Measurements from ENCODE around the gene METAP2.

Gene METAP2

DNA sequence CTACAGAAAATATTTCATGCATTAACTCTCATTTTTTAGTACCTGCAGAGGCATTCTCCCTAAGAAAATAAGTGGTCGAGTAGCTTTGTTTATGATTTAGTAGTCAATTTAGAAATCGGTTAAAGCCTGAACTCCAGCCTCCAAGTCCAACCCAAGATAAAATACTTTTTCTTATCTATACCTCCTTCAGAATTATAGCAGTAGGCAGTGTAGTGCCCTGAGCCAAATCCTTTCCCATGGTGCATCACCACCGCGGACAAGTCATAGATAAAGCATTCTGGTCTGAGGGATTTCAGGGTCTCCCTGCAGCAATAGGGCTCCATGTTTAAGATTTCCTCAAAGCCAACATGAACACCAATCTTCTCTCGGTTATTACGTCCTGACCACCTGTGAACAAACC, 46.9 kb downstream of the METAP2 start (continued):
- no peak for TF ChIP-seq ZSCAN23 (tag by site-specific recombination; IDR thresholded peaks at IDR 0.05)

DNA sequence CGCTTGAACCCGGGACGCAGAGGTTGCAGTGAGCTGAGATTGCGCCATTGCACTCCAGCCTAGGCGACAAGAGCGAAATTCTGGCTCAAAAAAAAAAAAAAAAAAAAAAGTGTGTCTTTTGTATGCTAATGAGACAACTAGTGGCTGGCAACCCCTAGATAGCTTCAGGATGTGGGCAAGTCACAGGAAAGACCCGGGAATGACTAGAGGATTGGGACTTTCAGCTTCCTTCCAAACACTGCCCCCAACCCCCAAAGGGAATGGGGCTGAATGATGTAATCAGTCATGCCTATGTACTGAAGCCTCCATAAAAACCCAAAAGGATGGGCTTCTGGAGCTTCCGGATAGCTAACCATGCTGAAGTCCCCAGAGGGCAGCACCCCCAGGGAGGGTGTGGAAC, 48.7 kb downstream of the METAP2 start:
- ChIA-PET CTCF (interaction anchor here (0.8 kb wide), 1 partner anchor 11 kb away, joined by 3 read pairs; no protein-coding TSS in a partner anchor), POLR2A (no interaction called here)
- Histone ChIP-seq H3K27ac (ENCODE audit: extremely low read depth, low read depth, low read length) (no peak overlapping the region), H3K4me1 (ENCODE audit: control insufficient read depth, insufficient read depth, low read length) (no peaks in the 10 kb centered on the region), H3K4me3 (ENCODE audit: low read depth, low read length) (no peak overlapping the region), H3K9me3 (ENCODE audit: control insufficient read depth, insufficient read depth, low read depth, low read length) (no peaks in the 10 kb centered on the region), H3K36me3 (ENCODE audit: control insufficient read depth in 2 of 2, insufficient read depth in 1 of 2, low read length in 2 of 2) (no peaks in the 10 kb centered on the region; a peak in 1 of 3 replicates)
- TF ChIP-seq ZNF140 (tag by site-specific recombination; IDR thresholded peaks at IDR 0.05) (no peak), ZNF426 (tag by site-specific recombination; IDR thresholded peaks at IDR 0.05) (no peak), WT1 (tag by site-specific recombination; IDR thresholded peaks at IDR 0.05) (no peak), ZEB2 (tag by site-specific recombination; IDR thresholded peaks at IDR 0.05) (no peak), ZNF132 (tag by site-specific recombination; IDR thresholded peaks at IDR 0.05; ENCODE audit: borderline replicate concordance) (no peak)
- TF ChIP-seq, protein P1, sequence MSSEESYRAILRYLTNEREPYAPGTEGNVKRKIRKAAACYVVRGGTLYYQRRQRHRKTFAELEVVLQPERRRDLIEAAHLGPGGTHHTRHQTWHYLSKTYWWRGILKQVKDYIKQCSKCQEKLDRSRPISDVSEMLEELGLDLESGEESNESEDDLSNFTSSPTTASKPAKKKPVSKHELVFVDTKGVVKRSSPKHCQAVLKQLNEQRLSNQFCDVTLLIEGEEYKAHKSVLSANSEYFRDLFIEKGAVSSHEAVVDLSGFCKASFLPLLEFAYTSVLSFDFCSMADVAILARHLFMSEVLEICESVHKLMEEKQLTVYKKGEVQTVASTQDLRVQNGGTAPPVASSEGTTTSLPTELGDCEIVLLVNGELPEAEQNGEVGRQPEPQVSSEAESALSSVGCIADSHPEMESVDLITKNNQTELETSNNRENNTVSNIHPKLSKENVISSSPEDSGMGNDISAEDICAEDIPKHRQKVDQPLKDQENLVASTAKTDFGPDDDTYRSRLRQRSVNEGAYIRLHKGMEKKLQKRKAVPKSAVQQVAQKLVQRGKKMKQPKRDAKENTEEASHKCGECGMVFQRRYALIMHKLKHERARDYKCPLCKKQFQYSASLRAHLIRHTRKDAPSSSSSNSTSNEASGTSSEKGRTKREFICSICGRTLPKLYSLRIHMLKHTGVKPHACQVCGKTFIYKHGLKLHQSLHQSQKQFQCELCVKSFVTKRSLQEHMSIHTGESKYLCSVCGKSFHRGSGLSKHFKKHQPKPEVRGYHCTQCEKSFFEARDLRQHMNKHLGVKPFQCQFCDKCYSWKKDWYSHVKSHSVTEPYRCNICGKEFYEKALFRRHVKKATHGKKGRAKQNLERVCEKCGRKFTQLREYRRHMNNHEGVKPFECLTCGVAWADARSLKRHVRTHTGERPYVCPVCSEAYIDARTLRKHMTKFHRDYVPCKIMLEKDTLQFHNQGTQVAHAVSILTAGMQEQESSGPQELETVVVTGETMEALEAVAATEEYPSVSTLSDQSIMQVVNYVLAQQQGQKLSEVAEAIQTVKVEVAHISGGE (tag by site-specific recombination; conservative IDR thresholded peaks at IDR 0.05; ENCODE audit: low read depth): no peak
- TF ChIP-seq, protein P2, sequence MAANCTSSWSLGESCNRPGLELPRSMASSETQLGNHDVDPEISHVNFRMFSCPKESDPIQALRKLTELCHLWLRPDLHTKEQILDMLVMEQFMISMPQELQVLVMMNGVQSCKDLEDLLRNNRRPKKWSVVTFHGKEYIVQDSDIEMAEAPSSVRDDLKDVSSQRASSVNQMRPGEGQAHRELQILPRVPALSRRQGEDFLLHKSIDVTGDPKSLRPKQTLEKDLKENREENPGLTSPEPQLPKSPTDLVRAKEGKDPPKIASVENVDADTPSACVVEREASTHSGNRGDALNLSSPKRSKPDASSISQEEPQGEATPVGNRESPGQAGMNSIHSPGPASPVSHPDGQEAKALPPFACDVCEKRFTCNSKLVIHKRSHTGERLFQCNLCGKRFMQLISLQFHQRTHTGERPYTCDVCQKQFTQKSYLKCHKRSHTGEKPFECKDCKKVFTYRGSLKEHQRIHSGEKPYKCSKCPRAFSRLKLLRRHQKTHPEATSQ (tag by site-specific recombination; IDR thresholded peaks at IDR 0.05): no peak

DNA sequence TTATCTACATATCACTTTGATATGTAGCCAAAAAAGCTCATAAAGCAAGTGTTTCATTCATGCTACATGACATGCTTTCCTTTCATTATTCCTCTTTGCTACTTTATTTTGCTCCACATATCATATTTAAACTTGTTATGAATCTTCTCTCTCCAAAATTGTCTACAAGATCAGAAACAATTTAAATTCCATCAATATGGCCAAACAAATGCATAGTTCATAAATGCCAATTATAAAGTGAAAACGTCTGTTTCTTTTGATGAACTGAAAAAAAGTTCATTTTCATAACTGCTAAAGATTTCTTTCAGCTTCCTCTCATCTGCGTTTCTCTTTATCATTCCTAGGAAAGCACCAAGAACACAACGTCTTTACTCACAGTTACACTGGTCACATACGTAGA, 54.5 kb downstream of the METAP2 start:
- Histone ChIP-seq H3K4me3 (ENCODE audit: low read depth, low read length) (no peak overlapping the region), H3K27ac (ENCODE audit: extremely low read depth, low read depth, low read length) (no peak overlapping the region), H3K36me3 (ENCODE audit: control insufficient read depth in 2 of 2, insufficient read depth in 1 of 2, low read length in 2 of 2) (no peaks in the 10 kb centered on the region; a peak in 1 of 3 replicates), H3K4me1 (ENCODE audit: control insufficient read depth, insufficient read depth, low read length) (no peaks in the 10 kb centered on the region), H3K9me3 (ENCODE audit: control insufficient read depth, insufficient read depth, low read depth, low read length) (no peaks in the 10 kb centered on the region)
- ChIA-PET CTCF (no interaction called here), POLR2A (no interaction called here)
- TF ChIP-seq, protein P3, sequence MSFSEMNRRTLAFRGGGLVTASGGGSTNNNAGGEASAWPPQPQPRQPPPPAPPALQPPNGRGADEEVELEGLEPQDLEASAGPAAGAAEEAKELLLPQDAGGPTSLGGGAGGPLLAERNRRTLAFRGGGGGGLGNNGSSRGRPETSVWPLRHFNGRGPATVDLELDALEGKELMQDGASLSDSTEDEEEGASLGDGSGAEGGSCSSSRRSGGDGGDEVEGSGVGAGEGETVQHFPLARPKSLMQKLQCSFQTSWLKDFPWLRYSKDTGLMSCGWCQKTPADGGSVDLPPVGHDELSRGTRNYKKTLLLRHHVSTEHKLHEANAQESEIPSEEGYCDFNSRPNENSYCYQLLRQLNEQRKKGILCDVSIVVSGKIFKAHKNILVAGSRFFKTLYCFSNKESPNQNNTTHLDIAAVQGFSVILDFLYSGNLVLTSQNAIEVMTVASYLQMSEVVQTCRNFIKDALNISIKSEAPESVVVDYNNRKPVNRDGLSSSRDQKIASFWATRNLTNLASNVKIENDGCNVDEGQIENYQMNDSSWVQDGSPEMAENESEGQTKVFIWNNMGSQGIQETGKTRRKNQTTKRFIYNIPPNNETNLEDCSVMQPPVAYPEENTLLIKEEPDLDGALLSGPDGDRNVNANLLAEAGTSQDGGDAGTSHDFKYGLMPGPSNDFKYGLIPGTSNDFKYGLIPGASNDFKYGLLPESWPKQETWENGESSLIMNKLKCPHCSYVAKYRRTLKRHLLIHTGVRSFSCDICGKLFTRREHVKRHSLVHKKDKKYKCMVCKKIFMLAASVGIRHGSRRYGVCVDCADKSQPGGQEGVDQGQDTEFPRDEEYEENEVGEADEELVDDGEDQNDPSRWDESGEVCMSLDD (tag by site-specific recombination; IDR thresholded peaks at IDR 0.05): no peak
- TF ChIP-seq ZNF121 (tag by site-specific recombination; IDR thresholded peaks at IDR 0.05) (no peak), ZFHX2 (tag by site-specific recombination; conservative IDR thresholded peaks at IDR 0.05) (no peak), ZNF747 (tag by site-specific recombination; IDR thresholded peaks at IDR 0.05) (no peak), ZNF350 (tag by site-specific recombination; IDR thresholded peaks at IDR 0.05) (no peak), TCF7L2 (IDR thresholded peaks at IDR 0.05; ENCODE audit: borderline replicate concordance, low read depth, low read length) (no peak), KLF9 (tag by site-specific recombination; IDR thresholded peaks at IDR 0.05; ENCODE audit: low read depth) (no peak), ZNF416 (tag by site-specific recombination; IDR thresholded peaks at IDR 0.05) (no peak), ZFP69B (tag by site-specific recombination; IDR thresholded peaks at IDR 0.05) (no peak), ZNF140 (tag by site-specific recombination; IDR thresholded peaks at IDR 0.05) (no peak), ZIC2 (tag by site-specific recombination; IDR thresholded peaks at IDR 0.05) (no peak)
- TF ChIP-seq, protein P4, sequence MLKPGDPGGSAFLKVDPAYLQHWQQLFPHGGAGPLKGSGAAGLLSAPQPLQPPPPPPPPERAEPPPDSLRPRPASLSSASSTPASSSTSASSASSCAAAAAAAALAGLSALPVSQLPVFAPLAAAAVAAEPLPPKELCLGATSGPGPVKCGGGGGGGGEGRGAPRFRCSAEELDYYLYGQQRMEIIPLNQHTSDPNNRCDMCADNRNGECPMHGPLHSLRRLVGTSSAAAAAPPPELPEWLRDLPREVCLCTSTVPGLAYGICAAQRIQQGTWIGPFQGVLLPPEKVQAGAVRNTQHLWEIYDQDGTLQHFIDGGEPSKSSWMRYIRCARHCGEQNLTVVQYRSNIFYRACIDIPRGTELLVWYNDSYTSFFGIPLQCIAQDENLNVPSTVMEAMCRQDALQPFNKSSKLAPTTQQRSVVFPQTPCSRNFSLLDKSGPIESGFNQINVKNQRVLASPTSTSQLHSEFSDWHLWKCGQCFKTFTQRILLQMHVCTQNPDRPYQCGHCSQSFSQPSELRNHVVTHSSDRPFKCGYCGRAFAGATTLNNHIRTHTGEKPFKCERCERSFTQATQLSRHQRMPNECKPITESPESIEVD (tag by site-specific recombination; IDR thresholded peaks at IDR 0.05): no peak
- TF ChIP-seq, protein P5, sequence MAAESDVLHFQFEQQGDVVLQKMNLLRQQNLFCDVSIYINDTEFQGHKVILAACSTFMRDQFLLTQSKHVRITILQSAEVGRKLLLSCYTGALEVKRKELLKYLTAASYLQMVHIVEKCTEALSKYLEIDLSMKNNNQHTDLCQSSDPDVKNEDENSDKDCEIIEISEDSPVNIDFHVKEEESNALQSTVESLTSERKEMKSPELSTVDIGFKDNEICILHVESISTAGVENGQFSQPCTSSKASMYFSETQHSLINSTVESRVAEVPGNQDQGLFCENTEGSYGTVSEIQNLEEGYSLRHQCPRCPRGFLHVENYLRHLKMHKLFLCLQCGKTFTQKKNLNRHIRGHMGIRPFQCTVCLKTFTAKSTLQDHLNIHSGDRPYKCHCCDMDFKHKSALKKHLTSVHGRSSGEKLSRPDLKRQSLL (tag by site-specific recombination; IDR thresholded peaks at IDR 0.05): no peak
- TF ChIP-seq, protein P6, sequence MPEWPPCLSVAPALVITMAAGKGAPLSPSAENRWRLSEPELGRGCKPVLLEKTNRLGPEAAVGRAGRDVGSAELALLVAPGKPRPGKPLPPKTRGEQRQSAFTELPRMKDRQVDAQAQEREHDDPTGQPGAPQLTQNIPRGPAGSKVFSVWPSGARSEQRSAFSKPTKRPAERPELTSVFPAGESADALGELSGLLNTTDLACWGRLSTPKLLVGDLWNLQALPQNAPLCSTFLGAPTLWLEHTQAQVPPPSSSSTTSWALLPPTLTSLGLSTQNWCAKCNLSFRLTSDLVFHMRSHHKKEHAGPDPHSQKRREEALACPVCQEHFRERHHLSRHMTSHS (tag by site-specific recombination; IDR thresholded peaks at IDR 0.05): no peak
- TF ChIP-seq, protein P2 (tag by site-specific recombination; IDR thresholded peaks at IDR 0.05): no peak

All from HEK293 (cell line).